NCI-H524 (cell line): ENCODE measurements around the gene OR7G2.

ENCODE experiments used
- DNase-seq, 2 experiments: peaks; one replicate each; lab custom pipeline; 2025; lab: John Stamatoyannopoulos, UW

The OR7G2 gene

DNA sequence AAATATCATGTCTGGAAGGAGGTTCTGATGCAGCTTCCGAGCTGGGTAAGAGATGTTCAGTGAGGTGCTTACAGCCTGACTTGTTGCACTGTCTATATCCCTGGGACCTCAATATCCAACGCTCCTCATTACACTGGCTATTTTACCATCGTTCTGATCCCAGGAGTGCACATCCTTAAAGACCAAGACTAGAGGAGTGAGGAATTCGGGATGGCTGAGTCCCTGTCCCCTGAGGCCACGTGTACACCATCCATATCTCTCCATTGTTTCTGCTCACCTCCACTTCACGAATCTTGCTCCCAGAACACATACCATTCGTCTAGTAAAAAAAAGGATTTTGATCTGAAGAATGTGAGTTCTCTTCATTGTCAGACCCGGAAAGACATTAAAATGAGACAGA is at the start of gene OR7G2:
Gene OR7G2, minus strand, starts transcription at position 101 of the 400 bp plus-strand sequence. CDS start 4,232 bp downstream, outside the sequence.
- DNase-seq: no peak

- DNase-seq: no peak
Measured at GRCh38 chr19:9156304-9156703, 49.0 kb upstream of the OR7G2 start.

GRCh38 chr19:9155591-9155990 is 48.3 kb upstream of the OR7G2 start:
- no peak for DNase-seq

DNA sequence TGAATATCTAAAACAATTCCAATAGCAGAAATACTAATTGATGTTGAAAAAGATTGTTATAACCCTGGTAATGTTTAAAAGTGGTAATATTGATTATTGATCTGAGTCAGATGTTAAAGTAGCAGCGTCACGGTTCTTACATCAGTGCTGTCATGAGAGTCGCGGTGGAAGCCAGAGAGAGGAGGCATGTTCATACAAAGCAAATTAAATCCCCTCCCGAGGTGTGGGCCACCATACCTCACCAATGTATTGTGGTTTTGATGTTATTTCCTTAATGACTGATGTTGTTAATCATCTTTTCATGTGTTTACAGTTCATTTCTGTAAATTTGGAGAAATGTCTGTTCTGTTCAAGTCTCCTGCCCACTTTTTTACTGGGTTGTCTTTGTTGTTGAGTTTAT is 44.1 kb upstream of the OR7G2 start:
- DNase-seq: no peak

DNA sequence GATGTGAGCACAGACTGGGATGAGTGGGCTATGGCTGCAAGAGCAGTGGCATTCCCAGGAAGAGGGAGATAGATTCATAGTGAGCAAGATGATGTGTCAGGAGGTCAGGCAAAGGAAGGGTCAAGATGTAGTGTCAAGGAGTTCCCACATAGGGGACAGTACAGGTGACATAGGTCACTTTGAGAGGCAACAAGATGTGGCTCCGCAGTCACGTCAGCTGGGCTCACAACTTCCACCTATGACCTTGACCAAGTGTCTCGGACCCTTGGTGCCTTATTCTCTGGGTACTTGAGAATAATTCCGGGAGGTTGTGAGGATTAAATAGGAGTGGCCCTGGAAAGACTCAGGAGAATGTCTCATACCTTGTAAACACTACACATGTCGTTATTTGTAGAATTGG is 43.4 kb upstream of the OR7G2 start:
- no peak for DNase-seq

GRCh38 chr19:9149997-9150396 is 42.7 kb upstream of the OR7G2 start:
- no peak for DNase-seq

DNA sequence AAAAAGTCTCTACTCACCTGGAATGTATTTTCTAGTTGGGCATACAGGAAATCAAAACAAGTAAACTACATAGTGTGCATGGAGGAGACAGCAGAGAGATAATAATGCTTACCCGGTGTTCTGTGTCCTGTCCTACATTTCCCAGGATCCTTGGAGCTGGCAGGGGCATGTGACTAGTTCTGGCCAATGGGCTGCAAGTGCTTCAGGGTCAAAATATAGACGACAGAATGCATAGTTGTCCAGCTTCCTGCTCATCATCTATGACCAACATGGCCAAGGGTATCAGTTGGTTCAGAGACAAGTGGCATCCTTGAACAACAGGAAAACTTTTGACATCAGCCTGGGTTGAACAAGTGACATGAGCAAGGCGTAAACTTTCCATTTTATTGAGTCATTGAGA is 41.4 kb upstream of the OR7G2 start:
- no peak for DNase-seq

- DNase-seq: no peak
Measured at GRCh38 chr19:9146882-9147281, 39.6 kb upstream of the OR7G2 start.

DNA sequence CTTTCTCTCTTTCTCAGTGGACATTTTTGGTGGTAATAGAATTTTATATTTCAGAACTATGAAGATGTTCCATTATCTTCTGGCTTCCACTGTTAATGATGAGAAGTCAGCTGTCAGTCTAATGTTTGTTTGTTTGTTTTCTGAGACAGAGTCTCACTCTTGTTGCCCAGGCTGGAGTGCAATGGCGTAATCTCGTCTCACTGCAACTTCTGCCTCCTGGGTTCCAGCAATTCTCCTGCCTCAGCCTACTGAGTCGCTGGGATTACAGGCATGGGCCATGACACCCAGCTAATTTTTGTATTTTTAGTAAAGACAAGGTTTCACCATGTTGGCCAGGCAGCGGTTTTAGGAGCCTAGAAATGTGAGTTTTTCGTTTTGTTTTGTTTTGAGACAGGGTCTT is 37.6 kb upstream of the OR7G2 start:
- DNase-seq: no peak

DNA sequence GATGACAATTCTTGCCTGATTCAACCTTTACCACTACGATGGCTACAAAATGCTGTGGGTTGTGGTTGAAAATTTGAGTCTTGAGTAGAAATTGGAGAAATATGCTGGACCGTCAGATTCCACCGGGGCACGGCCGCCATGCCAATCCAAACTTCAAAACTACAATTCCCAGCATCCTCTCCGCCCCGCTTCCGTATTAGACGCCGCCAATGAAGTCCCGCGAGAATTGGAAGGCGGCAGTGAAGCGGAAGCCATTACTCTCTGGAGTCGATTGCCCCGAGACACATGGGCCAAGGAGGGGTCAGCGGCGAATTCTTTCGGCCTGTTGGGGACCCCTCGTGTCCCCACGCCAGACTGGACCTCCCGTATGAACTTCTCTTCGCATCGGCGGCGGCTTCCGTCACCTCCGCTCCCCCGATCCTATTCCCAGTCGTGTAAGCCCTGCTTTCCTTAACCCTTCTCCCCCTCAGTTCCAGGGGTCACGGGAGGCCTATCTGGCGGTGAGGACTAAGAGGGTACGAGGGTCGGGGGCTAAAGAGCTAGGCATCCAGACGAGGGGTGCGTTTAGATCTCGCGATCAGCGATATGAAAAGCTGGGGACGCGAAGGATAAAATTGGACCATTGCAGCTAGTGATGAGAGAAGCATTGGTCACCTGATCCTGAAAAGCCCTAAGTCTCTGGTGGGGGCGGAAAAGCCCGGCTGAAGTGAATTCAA is 33.0 kb upstream of the OR7G2 start, which contains the start of gene ZNF317:
Gene ZNF317, plus strand, starts transcription at position 239 of the 716 bp plus-strand sequence. CDS start 15,620 bp downstream, outside the sequence.
- DNase-seq: peak; percentile 82 to 94

- DNase-seq: no peak
Measured at GRCh38 chr19:9139609-9140158, 32.4 kb upstream of the OR7G2 start.

DNA sequence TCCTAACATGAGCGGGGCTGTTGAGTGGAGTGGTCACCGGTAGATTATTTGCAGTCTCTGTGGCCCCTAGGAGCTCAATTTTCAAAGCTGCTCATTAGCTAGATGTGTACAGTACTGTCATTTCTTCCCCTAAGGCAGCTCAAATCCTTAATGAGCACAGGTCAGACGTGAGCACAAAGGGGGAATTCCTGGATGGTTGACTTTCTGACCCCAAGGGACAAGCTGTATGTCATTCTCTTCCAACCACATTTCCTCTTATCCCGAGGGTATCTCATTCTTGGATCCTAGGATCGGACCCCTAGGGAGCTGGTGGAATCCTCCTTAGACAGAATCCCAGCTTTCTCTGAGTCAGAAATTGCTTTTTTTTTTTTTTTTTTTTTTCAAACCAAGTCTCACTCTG is 25.1 kb upstream of the OR7G2 start:
- no peak for DNase-seq

GRCh38 chr19:9130965-9131364 is 23.7 kb upstream of the OR7G2 start:
- DNase-seq: no peak

- DNase-seq: no peak
Measured at GRCh38 chr19:9128171-9128570, 20.9 kb upstream of the OR7G2 start.

- DNase-seq: no peak
Measured at GRCh38 chr19:9126900-9127405, 19.7 kb upstream of the OR7G2 start, which contains the start of gene OR7G3. OR7G3 (minus strand) TSS chr19:9126950; CDS start chr19:9126950, 0 bp downstream.

GRCh38 chr19:9116547-9116946 is 9.3 kb upstream of the OR7G2 start:
- no peak for DNase-seq

DNA sequence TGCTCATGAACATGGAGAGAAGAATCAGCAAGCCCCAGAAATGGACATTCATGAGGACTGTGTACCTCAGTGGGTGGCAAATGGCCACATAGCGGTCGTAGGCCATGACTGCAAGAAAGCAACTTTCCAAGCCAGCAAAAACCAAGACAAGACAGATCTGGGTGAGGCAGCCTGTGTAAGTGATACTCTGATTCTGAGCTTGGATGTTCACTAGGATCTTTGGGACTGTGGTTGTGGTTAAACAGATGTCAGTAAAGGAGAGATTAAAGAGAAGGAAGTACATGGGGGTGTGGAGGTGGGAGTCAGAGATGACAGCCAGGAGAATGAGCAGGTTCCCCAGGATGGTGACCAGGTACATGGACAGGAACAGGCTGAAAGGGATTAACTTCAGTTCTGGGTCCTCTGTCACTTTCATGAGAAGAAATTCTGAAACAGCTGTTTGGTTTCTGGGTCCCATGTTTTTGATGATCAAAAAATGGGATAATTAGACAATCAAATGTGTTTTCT is 8.1 kb upstream of the OR7G2 start, which contains the start of gene OR7G1:
Gene OR7G1, minus strand, starts transcription at position 457 of the 507 bp plus-strand sequence. Its CDS starts 0 bp downstream, at position 457.
- DNase-seq: no peak

DNA sequence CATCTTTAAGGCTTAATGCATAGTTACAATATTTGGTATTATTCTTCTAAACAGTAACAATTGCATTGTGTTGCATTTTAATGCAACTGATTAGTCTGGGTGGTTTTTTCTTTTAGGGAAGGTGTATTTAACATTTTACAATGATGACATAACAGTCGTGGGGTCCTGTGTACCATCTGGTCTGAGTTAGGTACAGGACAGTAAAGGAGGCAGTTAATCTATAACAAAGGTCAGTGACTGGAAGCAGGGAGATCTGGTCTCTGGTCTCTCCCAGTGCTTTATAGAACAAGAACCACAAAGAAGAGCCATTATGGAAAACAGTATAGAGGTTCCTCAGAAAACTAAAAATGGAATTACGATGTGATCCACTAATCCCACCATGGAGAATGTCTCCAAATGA is 2.7 kb upstream of the OR7G2 start:
- DNase-seq: no peak

- no peak for DNase-seq
Measured at GRCh38 chr19:9086761-9087160, 20.5 kb downstream of the OR7G2 start, which contains the start of gene OR1M1. OR1M1 (plus strand) TSS chr19:9087061; CDS start chr19:9093245, 6,184 bp downstream.

DNA sequence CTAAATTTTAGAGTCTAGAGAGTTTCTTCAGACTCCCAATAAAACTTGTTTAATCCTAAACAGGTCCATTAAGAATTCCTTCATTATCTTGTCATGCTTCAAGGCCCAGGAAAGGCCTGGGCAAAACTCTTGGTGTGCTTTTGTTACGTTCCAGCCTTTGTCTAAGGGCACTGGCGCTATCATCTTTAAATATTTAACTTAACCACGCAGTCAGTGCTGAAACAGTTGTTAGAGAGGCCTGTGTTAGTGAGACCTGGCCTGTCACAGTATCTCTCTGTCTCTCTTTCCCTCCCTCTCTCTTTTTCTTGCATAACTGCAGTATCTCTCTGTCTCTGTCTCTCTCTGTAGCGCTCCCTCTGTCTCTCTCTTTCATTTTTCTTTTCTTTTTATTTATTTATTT is 28.6 kb downstream of the OR7G2 start:
- no peak for DNase-seq

- DNase-seq: no peak
Measured at GRCh38 chr19:9076901-9077300, 30.4 kb downstream of the OR7G2 start.

DNA sequence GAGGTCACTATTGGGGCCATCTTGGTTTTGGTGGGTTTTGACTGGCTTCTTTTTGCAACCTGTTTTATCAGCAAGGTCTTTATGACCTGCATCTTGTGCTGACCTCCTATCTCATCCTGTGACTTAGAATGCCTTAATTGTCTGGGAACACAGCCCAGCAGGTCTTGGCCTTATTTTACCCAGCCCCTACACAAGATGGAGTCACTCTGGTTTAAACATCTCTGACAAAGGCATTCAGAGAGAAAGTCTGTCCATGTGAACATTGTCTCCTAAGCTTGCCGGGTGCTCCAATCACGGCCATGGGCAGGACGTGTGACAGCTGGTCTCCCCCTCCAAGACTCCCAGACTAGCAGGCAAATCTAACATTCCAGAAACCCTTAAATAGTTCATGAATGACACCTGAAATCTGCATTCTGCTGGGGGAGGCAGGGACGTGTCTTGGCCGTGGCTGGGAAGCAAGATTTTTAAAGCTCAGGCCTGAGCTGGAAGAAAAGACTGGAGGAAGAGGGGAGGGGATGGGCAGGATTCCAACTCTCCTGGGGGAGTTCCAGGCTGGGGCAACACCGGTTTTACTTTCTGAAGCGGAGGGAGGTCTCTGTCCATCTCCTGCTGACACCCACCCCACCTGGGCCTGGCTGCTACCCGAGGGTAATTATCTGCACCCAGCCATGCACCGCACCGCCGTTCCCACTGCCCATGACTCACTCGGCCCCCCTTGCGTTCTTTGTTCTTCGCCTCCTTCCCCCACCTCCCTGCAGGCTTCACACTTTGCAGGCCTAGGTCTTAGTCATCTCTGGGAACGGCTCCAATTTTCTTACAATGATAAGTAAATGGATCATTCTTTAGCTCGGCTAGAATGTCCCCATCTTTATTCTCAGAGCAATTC is 32.0 kb downstream of the OR7G2 start:
- no peak for DNase-seq
